ENCODE data around the gene ABCG1. TPM values are rescaled to one million over a fixed set of nuclear protein-coding genes. Genes with fewer than 3 reads are reported as not detected.

ABCG1 gene
- total and polyA plus RNA-seq, 12 donors, result 5.5 to 26.2 (median 14.6) TPM

GRCh38 chr21:42263591-42264131 lies 44.7 kb downstream of the ABCG1 start:
- peaks cover 0 to 3% (median 0%) of the 10 kb centered on the region in 9 donors for H3K36me3 ChIP-seq
- peak overlapping the region; percentile 14 to 89 (median 77) for H3K27ac ChIP-seq
- intact Hi-C loops (cut with DNase I), result loop anchor here in 5 of 10 donors (2.0 to 5.0 kb wide), 4 partner anchors 43 to 106 kb away; no protein-coding TSS in a partner anchor
- ATAC-seq (peak; percentile 29 to 75 (median 58)), DNase-seq (peak; percentile 34 to 60)
- 50 to 63% methylated on average over 18 of the region's 18 CpGs for WGBS, 2 donors
- H3K4me3 ChIP-seq, result peak overlapping the region in 1 of 10 donors; percentile 5
- no peak for TF ChIP-seq CTCF (IDR thresholded peaks at IDR 0.05)
- H3K9me3 ChIP-seq, result no peaks in the 10 kb centered on the region
- H3K27me3 ChIP-seq, result no peaks in the 10 kb centered on the region
- H3K4me1 ChIP-seq, result peaks cover 11 to 61% (median 44%) of the 10 kb centered on the region in 9 donors

GRCh38 chr21:42264245-42265195 lies 45.6 kb downstream of the ABCG1 start:
- peak overlapping the region; percentile 14 to 89 (median 77) for H3K27ac ChIP-seq

GRCh38 chr21:42265231-42265812 lies 46.4 kb downstream of the ABCG1 start:
- no peak for TF ChIP-seq CTCF (IDR thresholded peaks at IDR 0.05)
- no peaks in the 10 kb centered on the region for H3K9me3 ChIP-seq
- no peak overlapping the region for H3K4me3 ChIP-seq
- 79% methylated on average over 12 of the region's 12 CpGs for WGBS, 2 donors
- intact Hi-C loops (cut with DNase I), result no loop called here
- no peak overlapping the region for H3K27ac ChIP-seq
- ATAC-seq (no peak), DNase-seq (no peak)
- H3K36me3 ChIP-seq, result peaks cover 0 to 3% (median 0%) of the 10 kb centered on the region in 9 donors
- H3K4me1 ChIP-seq, result peaks cover 7 to 50% (median 34%) of the 10 kb centered on the region in 9 donors
- no peaks in the 10 kb centered on the region for H3K27me3 ChIP-seq

More at GRCh38 chr21:42264245-42265195, 45.6 kb downstream of the ABCG1 start:
- DNase-seq, result no peak
- Histone ChIP-seq H3K36me3 (peaks cover 0 to 3% (median 0%) of the 10 kb centered on the region in 9 donors), H3K4me1 (peaks cover 7 to 54% (median 36%) of the 10 kb centered on the region in 9 donors), H3K4me3 (no peak overlapping the region), H3K27me3 (no peaks in the 10 kb centered on the region), H3K9me3 (no peaks in the 10 kb centered on the region)
- intact Hi-C loops (cut with DNase I), result loop anchor here in 4 of 10 donors (5.0 kb wide), 3 partner anchors 97 to 107 kb away; no protein-coding TSS in a partner anchor
- ATAC-seq, result no peak
- 79 to 89% methylated on average over 13 of the region's 13 CpGs for WGBS, 2 donors
- TF ChIP-seq CTCF (IDR thresholded peaks at IDR 0.05), result no peak

GRCh38 chr21:42266971-42267556 lies 48.1 kb downstream of the ABCG1 start:
- Histone ChIP-seq H3K27me3 (no peaks in the 10 kb centered on the region), H3K4me1 (peaks cover 4 to 36% (median 25%) of the 10 kb centered on the region in 9 donors), H3K9me3 (no peaks in the 10 kb centered on the region), H3K4me3 (no peak overlapping the region), H3K36me3 (peaks cover 0 to 11% (median 0%) of the 10 kb centered on the region in 9 donors), H3K27ac (no peak overlapping the region)
- no peak for ATAC-seq
- intact Hi-C loops (cut with DNase I), result no loop called here
- no peak for DNase-seq
- WGBS, 2 donors, result 71 to 83% methylated on average over 7 of the region's 7 CpGs
- no peak for TF ChIP-seq CTCF (IDR thresholded peaks at IDR 0.05)

Measured in heart right ventricle (tissue), 16 donors.